ENCODE measurements around the gene SLC16A3. TPM values are rescaled to one million over a fixed set of nuclear protein-coding genes. Genes with fewer than 3 reads are reported as not detected.

SLC16A3 gene
- total RNA-seq, 1 donor from 2014 or later: 68.8 TPM

DNA sequence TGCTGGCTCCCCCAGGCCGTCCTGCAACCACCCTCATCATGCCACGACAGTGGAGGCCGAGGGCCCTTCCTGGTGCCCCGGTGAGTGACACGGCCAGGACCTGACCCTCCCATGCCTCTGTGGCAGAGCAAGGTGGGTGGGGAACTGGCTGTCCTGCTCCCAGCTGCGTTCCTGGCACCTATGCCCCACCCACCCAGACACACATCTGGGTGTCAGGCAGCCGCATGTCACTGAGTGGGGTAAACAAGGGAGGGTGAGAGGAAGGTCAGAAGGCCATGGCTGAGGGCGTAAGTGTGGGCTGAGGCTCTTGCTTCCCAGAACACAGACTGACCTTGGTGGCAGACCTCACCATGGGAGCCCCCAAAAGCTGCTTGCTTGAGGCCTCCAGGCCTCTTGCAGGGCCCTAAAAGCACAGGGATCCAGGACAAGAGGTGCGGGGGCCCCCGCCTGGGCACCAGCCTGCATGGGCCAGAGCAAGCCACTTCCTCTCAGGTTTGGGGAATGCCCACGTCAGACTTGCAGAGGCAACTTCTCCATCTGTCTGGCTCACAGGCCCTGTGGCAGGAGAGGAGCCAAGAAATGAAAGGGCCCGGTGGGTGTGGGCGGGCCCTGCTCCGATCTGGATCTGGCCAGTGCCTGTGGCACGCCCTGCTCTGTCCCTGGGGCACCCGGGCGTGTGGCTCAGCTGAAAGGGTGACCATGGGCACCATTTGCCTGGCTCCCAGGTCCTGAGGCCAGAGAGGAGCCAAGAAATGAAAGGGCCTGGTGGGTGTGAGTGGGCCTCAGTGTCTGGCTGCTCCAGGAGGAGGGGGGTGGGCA lies 12.3 kb upstream of the SLC16A3 start:
- Mint-ChIP-seq H3K27ac (no peak overlapping the region), H3K36me3 (no peaks in the 10 kb centered on the region), H3K4me1 (peaks cover 10% of the 10 kb centered on the region), H3K4me3 (no peak overlapping the region), H3K9me3 (no peaks in the 10 kb centered on the region), H3K27me3 (ENCODE audit: low read depth) (peaks cover 2% of the 10 kb centered on the region)
- DNase-seq (ENCODE audit: low spot score in 2 of 2, unreplicated experiment in 2 of 2): no peak
- TF ChIP-seq CTCF (IDR thresholded peaks at IDR 0.05; ENCODE audit: unreplicated experiment): no peak

DNA sequence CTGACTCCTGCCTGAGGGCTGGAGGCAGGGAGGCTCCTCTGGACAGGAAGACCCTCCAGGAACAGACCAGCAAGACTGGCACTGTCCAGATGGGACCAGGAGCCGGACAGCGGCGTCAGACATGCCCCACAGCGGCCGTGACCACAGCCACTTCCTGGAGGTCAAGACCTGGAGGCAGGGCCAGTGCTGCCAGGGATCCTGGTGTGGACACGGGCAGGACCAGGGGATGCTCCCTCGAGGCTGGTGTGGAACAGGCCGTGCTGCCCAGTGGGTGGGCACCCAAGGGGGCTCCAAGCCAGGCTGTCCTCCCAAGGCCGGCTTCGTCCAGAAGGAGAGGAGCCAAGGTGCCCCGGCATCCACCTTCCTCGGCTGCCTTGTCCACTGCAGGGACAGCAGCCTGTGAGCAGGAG lies 11.7 kb upstream of the SLC16A3 start:
- peaks cover 6% of the 10 kb centered on the region for H3K4me1 Mint-ChIP-seq
- DNase-seq (ENCODE audit: low spot score in 2 of 2, unreplicated experiment in 2 of 2): no peak

GRCh38 chr17:82217530-82218204 lies 11.2 kb upstream of the SLC16A3 start:
- H3K27ac Mint-ChIP-seq: no peak overlapping the region
- peaks cover 3% of the 10 kb centered on the region for H3K27me3 Mint-ChIP-seq (ENCODE audit: low read depth)
- TF ChIP-seq CTCF (IDR thresholded peaks at IDR 0.05; ENCODE audit: unreplicated experiment): no peak
- peaks cover 6% of the 10 kb centered on the region for H3K4me1 Mint-ChIP-seq
- H3K36me3 Mint-ChIP-seq: no peaks in the 10 kb centered on the region
- no peak overlapping the region for H3K4me3 Mint-ChIP-seq
- DNase-seq (ENCODE audit: low spot score in 2 of 2, unreplicated experiment in 2 of 2): no peak
- no peaks in the 10 kb centered on the region for H3K9me3 Mint-ChIP-seq

More for the DNA sequence above, 11.7 kb upstream of the SLC16A3 start:
- no peaks in the 10 kb centered on the region for H3K36me3 Mint-ChIP-seq
- peaks cover 3% of the 10 kb centered on the region for H3K27me3 Mint-ChIP-seq (ENCODE audit: low read depth)
- no peak overlapping the region for H3K27ac Mint-ChIP-seq
- no peaks in the 10 kb centered on the region for H3K9me3 Mint-ChIP-seq
- H3K4me3 Mint-ChIP-seq: no peak overlapping the region
- TF ChIP-seq CTCF (IDR thresholded peaks at IDR 0.05; ENCODE audit: unreplicated experiment): no peak

DNA sequence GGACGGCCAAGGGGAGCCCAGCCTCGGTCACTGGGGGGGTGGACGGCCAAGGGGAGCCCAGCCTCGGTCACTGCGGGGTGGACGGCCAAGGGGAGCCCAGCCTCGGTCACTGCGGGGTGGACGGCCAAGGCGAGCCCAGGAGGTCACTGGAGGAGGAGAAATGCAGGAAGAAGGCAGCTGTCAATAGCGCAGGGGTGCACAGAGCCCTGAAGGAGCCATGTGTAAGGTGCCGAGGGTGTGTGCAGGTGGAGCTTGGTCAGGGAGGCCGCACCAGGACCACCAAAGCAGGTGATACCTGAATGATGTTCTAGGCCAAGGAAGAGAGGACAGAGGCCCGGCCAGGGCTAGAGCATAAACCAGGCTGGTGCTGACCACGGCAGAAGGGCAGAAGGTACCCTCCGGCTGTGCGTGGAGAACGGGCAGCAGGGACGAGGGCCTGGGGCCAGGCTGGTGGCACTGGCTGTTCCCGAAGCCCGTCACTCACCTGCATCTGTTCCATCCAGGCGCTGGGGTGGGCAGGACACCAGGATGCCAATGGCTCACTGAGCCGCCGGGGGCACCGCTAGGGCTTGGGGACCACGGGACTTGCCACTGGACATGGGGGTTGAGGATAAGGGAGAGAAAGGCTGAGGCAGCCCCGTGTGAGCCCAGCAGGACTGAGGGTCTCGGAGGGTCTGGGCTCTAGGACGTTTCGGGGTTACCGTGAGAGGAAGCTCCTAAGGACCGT lies 10.3 kb upstream of the SLC16A3 start:
- no peak for DNase-seq (ENCODE audit: low spot score in 2 of 2, unreplicated experiment in 2 of 2)
- H3K4me3 Mint-ChIP-seq: no peak overlapping the region
- H3K27me3 Mint-ChIP-seq (ENCODE audit: low read depth): peaks cover 3% of the 10 kb centered on the region
- no peaks in the 10 kb centered on the region for H3K36me3 Mint-ChIP-seq
- H3K27ac Mint-ChIP-seq: no peak overlapping the region
- peaks cover 4% of the 10 kb centered on the region for H3K4me1 Mint-ChIP-seq
- no peak for TF ChIP-seq CTCF (IDR thresholded peaks at IDR 0.05; ENCODE audit: unreplicated experiment)
- no peaks in the 10 kb centered on the region for H3K9me3 Mint-ChIP-seq

GRCh38 chr17:82219083-82219482 lies 9.8 kb upstream of the SLC16A3 start:
- H3K36me3 Mint-ChIP-seq: no peaks in the 10 kb centered on the region
- no peak for DNase-seq (ENCODE audit: low spot score in 2 of 2, unreplicated experiment in 2 of 2)
- H3K27ac Mint-ChIP-seq: no peak overlapping the region
- H3K4me3 Mint-ChIP-seq: no peak overlapping the region
- H3K4me1 Mint-ChIP-seq: peaks cover 2% of the 10 kb centered on the region
- TF ChIP-seq CTCF (IDR thresholded peaks at IDR 0.05; ENCODE audit: unreplicated experiment): no peak
- H3K9me3 Mint-ChIP-seq: no peaks in the 10 kb centered on the region
- H3K27me3 Mint-ChIP-seq (ENCODE audit: low read depth): peaks cover 3% of the 10 kb centered on the region
